ENCODE measurements around the gene SAMD5.
"Not testable (repeated sequence)": the region's sequence is repeated elsewhere in the genome, so short reads cannot be mapped to it uniquely, and the experiment has no call there.

The SAMD5 gene

DNA sequence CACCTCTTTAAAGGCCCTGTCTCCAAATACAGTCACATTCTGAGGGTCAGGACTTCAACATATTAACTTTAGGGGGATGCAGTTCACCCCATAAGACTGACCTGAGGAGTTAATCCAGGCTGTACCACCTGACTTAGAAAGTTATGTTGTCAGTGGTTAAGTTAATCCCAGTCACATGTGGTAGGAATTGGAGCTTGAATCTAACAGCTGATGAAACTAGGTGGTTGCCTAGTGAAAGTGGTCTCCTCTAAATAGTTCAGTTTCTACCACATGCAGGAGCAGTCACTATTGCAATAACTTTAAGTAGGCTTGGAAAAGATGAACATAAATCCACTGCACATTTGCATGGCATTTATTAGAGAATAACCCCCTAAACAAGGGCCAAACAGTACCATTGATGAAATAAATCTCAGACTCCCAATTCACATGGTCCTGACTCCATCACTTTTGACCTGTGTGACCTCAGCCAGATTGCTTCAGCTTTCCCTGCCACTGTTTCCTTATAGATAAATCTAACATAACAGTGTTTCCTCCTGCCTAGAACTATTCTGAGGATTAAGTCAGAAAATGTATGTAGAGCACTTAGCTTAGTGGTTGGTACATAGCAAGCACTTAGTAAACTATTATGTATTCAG, 20.1 kb downstream of the SAMD5 start:
- no peak for DNase-seq (ENCODE audit: low read depth)

DNA sequence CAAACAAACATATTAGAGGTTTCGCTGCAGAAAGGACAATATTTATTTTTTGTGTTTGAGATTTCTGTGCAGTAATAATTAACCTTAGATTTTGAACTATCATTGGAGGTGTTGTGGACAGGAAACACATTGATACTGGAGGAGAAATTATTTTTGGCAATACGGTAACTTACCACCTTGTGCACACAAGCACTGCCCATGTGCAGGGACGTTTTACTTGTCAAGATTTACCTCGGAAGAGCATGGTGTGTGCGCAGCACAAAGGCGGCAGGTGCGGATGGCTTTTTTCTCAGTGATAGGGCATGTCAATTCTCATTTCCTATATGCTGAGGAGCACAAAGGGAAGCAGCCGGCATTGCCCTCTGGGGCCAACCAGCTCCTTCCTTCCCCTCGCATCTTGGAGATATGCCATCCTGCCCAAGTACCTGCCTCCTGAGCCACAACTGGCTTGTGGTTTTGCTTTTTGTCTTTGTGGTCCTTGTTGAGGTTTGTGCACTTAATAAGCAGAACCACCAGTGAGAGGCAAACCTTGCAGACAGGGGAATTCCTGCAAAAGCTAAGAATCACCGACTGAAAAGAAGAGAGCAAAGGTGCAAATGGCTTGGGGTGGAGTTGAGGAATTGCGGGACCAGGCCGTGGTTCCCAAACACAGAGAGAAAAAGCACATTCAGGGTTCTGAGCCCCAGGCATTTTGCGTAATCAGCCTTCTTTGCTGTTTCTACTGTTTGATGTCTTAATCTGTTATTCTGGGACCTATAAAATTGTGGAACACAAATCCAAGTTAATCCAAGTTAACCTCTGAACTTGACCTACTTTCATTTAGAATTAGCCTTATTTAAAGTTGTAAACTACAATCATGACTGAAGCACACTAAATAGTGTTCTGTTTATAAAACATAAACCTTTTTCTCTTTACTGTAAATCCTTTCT, 21.9 kb downstream of the SAMD5 start:
- DNase-seq (ENCODE audit: low read depth) = no peak

DNA sequence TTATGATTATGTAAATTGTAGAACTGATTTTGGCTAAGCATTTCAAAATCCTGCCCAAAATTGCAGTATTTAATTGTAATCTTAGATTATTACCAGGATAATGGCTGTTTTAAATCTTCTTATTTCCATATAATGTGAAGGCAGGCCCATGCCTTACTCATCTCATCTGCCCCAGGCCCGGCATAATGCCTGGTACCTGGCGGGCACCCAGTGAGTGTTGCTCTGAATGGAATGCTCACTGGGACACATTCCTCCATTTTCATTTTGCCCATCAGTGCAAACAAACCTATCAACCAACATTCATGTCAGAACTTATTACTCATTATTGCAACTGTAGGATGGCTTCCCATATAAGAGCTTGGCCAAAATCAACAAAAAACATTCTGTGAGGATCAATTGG, 22.8 kb downstream of the SAMD5 start:
- DNase-seq (ENCODE audit: low read depth) = no peak

DNA sequence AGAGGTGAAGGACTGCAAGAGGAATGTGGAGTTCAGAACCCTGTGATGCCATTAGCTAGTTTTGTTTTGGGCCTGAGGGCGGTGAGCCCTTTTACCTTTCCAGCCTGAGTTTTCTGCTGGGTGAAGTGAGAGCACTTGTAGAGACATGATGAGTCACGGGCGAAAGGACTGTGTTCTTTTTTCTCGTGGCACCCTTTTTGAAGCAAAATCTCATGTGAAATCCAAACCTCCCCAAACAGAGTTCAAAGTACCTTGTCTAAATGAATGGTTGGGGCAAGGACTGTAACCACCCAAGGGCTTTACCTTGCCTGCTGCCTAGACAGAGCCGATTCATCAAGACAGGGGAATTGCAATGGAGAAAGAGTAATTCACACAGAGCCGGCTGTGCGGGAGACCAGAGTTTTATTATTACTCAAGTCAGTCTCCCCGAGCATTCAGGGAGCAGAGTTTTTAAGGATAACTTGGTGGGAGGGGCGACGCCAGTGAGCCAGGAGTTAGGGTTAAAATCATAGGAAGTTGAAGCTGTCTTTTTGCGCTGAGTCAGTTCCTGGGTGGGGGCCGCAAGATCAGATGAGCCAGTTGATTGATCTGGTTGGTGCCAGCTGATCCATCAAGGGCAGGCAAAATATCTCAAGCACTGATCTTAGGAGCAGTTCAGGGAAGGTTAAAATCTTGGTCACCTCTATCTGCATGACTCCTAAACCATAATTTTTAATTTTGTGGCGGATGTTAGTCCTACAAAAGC, 25.8 kb downstream of the SAMD5 start:
- DNase-seq (ENCODE audit: low read depth) = no peak

DNA sequence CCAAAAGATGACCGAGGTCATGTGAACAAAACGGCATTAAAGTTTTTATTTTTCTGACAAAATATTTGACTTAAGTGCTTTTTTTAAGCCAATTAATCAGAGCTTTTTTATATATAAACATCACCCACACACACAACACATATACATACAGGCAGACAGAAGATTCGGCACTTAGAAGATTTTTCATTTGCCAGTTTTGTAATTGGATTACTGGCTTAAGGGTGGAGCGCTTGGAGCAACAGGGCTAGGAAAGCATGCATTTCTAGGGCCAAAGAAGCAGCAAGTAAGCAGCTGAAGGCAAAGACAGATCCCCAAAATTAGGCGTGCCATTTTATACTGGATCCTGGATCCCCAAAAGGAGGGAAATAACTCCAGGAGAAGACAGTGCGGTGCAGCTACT, 30.3 kb downstream of the SAMD5 start:
- DNase-seq (ENCODE audit: low read depth) = no peak

DNA sequence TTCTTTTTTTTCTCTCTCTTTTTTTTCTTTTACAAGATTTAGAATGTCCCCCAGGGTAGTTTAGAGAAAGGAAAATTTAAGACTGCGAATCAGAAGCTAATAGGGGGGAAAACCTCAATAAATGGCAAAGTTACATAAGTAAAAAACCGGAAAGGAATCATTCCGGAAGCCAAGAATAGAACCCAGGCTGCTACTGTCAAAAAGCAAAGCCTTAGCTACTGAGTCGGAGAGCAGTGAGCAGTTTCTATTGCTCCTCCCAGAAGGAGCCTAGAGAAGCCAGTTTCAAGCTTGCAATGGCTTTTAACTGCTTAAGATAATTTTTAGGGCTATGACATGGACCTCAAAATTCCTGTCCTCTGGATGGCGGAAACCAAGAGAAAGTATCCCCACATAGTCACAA, 31.6 kb downstream of the SAMD5 start:
- DNase-seq (ENCODE audit: low read depth) = no peak

DNA sequence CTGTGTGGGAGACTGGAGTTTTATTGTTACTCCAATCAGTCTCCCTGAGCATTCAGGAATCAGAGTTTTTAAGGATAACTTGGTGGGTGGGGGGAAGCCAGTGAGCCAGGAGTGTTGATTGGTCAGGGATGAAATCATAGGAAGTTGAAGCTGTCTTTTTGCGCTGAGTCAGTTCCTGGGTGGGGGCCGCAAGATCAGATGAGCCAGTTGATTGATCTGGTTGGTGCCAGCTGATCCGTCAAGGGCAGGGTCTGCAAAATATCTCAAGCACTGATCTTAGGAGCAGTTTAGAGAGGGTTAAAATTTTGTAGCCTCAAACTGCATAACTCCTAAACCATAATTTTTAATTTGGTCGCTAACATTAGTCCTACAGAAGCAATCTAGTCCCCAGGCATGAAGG, 33.9 kb downstream of the SAMD5 start:
- DNase-seq (ENCODE audit: low read depth) = not testable (repeated sequence)

DNA sequence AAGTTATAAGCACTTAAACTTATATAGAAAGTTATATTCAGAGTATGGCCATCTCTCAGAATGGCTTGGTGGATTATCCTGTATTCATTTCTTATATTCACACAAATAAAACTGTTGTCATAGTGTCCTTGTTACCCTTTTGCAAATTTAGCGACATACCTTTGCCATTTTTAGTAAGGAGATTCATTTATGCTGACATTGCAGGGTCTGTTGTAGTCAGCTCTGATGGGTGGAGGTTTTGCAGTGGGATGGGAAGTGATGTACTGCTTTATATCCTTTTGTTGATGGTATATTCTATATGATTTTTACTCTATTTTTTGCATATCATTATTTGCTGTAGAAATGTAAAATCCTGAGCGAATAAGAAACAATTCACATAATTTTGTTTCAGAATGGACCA, 35.9 kb downstream of the SAMD5 start:
- no peak for DNase-seq (ENCODE audit: low read depth)

DNA sequence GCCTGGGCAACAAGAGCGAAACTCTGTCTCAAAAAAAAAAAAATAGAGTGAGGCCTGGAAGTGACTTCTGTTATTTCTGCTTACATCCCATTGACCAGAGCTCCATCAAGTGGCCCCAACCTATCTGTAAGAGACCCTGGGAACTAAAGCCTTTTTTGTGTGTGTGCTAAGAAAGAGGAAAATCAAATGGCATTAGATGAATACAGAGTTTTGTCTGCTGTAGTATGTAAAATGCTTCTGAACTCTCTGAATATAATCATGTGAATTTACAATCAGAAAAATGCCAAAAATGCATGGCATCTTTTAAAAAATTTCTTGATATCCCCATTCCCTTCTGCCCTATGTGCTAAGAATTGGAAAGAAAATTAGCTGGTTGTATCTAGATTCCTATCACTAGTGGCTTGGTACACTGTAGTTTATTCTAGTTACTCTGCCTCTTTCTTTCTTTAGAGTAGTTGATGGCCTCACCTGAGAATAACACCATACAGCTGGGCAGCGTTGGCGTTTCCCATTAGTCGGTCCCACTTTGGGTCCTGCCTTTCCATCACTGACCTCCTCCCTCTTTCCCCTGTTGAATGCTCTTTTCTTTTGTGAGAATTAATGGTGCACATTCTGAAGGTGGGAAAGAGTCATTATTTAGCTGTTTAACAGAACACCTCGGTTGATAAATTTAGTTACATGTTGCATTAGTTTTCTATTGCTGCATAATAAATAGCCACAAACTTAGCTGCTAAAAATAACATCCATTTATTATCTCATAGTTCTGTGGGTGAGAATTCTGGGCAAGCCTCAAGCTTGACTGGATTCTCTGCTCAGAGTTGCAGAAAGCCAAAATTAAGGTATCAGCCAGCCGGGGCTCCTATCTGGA, 38.2 kb downstream of the SAMD5 start:
- no peak for DNase-seq (ENCODE audit: low read depth)

DNA sequence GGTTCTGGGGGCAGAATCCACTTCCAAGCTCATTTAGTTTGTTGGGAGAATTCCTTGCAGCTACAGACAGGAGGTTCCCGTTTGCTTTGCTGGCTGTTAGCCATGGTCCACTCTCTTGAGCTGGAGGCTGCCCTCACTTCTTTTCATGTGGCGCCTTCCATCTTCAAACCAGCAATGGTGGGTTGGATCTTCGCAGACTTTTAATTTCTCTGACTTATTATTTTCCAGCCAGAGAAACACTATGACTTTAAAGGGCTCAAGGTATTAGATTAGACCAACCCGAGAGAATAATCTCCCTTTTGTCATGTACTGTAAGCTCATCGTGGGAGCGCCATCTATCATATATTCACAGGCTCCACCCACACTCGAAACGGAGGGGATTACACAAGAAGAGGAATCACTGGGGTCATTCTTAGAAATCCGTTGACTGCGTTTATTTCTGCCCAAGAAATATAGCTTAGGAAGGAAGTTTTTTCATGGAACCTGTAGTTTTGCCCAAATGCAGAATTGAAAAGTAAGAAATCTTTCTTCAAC, 38.9 kb downstream of the SAMD5 start:
- no peak for DNase-seq (ENCODE audit: low read depth)

DNA sequence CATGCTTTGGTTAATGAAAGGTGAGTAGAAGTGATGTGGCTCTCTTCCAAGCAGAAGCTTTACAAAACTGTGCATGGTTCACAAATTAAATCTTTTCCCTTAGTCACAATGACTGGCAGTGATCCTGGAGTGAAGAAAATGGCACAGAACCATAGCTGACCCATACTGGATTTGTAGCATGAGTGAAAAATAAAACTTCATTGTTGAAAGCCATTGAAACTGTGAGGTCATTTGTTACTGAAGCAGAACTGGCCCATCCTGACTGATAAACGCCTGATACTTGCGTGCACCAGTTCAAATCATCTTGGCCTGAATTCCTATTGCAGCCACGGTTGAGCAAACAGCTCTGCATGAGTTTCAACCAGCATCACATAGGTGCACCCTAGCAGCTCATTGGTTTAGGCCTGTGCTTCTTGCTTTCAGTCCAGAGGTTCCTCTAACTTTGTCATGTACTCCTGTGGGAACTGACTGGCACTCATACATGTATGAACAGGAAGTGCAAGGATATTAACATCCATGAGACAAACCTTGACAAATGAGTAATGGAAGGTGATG, 40.5 kb downstream of the SAMD5 start:
- DNase-seq (ENCODE audit: low read depth) = no peak

DNA sequence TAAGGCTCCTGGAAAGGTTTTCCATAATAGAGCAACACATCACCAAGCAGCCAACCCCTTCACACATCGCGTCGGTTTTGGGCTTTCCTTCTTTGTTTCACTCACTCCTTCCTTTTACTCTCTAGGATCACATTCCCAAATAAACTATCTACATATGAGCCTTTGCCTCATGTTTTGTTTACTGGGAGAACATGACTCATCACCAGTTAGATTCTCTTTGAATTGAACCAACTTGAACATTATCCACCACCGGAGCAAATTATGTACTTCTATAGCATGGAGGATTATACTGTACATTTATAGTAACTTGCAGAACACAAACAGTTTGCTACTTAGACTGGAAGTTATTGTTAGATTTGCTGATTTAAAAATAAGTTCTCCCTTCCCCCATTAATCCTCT, 41.0 kb downstream of the SAMD5 start:
- no peak for DNase-seq (ENCODE audit: low read depth)

DNA sequence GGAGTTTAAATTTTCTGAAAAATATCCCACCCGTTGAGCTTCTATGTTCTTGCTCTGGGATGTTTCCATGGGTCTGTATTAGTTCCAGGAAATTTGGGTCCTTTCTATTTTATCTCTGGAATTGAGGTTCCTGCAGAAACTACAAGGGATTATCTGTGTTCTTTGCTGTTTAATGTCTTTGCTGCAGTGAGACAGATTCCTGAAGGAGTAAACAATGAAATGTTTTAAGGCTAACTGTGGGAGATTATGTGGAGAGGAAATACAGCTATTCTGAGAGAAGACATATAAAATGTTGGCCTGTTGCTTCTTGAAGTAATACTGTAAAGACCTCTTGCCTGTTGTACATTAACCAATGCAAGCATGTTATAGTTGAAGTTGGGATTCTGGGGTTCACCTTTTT, 43.5 kb downstream of the SAMD5 start:
- no peak for DNase-seq (ENCODE audit: low read depth)

DNA sequence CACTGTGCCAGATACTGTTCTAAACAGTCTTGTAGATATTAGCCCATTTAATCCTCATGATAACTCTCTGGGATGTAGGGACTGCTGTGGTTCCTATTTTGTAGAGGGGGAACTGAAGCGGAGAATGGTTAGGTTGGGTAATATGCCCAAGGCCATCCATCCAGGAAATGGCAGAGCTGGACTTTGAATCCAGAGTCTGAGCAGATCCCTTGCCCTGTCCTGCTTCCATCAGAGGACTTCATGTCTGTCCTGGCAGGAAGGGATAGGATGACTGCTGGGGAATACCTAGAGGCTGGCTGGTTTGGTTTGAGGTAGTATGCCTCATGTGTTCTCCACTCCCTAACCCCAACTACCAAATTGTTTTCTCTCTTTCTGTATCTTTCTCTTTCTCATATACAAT, 44.6 kb downstream of the SAMD5 start:
- DNase-seq (ENCODE audit: low read depth) = no peak

DNA sequence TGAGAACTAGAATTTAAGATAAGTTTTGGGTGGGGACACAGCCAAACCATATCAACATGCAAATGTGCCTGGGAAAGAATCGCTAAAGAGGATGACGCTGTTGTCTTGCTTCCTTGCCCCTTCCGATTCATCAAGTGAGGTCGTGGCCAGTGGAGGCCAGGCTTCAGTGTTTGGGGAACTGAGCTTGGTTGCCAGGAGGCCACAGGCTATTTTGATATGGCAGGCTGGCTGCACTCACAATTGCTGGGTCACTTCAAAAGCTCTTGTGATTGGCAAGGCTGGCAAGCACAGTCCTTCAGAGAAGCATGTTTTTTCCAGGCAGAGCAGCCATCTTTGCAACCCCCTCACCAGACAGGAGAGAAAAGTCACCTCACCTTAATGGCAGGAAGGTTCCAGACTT, 45.8 kb downstream of the SAMD5 start:
- no peak for DNase-seq (ENCODE audit: low read depth)

DNA sequence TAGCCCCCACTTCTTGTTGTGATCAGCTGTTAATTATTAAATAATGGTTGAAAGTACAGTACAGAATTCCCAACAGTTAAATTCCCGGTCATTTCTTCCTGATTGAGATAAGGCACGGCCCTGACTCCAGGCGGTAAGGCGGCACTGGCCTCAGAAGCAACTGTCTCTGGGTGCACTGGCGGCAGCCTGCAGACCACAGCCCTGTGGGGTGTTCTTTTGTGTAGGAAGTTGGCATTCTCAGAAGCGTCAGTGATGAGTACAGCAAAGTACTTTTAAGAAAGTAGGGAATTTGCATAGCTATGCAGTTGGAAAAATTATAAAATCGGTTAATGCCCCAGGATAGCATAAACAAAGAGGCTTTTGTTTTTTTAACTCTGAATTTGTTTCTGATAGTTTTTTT, 50.5 kb downstream of the SAMD5 start:
- DNase-seq (ENCODE audit: low read depth) = no peak

DNA sequence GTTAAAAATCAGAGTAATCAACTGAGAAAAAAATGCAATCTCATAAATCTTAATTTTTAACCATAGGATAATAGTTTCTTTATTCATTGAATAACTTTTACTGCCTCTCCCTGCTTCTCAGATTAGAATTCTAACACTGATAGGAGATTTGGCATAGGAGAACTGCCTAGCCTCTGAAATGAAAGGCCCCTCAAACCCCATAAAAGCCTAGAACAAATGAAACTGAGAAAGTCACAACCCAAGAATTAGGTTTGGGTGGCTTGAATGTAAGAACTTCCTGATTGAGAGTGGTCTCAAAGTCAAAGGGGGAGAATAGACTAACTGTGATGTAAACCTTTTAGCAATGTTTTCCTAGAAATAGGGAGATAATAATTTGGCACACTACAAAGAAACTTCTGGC, 52.2 kb downstream of the SAMD5 start:
- no peak for DNase-seq (ENCODE audit: low read depth)

DNA sequence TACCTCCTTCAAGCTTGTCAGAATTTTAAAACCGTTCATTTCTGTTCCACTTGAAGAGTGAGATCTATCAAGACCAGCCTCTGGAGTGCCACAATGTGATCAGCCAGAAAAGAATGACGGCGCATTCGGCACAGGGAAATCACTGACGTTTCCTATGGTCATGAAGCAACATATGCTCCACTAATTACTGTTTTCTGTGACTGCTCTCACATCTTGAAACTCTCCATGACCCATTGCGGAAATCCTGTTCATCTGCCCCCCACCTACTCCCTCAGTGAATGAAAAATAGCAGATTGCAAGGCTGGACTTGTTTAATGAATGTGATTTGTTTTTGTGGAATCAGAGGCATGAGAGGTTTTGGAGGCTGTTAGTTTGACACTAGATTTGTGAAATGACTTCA, 53.2 kb downstream of the SAMD5 start:
- DNase-seq (ENCODE audit: low read depth) = no peak

DNA sequence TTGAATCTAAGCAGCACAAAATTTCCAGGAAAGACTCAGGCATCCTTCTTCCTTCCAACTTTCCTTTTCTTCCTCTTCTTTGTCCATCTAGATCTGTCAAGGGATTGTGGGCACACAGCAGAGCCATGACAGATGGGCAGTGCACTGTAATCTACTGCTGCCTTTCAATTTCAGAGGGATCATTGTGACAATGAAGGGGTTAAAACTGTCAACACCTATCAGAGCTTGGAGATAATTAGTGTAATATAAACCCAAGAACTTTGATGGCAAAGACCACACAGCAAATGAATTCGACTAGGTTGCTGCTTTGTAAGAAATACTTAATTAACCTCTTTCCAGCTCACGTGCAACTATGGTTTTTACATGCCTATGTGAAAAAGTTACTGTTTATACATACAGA, 55.0 kb downstream of the SAMD5 start:
- no peak for DNase-seq (ENCODE audit: low read depth)

DNA sequence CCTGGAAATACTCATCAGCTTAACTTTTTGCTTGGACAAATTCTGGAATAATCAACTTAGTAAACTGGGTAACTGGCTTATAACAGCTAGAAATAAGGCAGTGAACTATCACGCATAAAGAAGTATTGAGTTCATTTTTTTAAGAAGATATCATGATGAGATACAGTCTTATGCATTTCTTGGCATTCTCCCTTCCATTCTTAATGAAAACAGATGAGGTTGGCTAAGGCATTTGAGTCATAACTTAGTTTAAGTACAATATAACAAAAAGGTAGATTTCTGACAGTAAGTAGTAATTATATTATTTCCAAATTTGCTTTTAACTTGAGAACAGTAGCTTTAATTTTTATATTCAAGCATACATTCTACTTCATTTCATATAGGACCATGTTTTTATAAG, 56.1 kb downstream of the SAMD5 start:
- no peak for DNase-seq (ENCODE audit: low read depth)

DNA sequence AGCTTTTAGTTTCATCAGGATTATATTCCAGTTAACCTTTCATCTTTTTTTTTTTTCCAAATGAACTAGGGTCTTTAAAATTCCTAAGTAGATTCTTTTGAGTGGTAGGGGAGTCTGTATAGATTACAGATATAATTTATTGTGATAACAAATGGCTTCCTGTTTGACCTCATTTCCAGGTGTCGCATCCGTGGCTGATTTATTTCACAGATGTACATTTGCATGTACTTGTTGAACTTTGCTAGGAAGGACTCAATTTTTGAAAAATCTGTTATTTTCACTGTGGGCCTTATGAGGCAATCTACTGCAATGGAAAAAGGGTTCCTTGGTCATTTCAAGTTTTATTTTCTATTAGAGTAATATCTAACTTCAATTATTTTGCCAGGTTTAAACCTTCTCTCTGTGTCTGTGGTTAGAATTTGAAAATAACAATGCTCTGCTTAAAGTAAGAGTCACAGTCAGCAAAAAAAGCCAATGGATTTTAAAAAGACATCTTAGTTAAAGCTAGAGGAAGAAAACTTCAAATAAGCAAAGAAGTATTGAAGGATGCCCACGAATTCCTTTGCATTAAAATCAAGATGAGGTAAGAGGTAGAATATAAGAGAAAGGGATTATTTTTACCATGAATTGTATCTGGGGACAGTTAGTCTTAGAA, 57.9 kb downstream of the SAMD5 start:
- no peak for DNase-seq (ENCODE audit: low read depth)
